ENCODE measurements around the gene GADD45GIP1.
A peak's percentile ranks its signal among the peaks of the same experiment; 100 is the strongest.
"Not testable (repeated sequence)": the region's sequence is repeated elsewhere in the genome, so short reads cannot be mapped to it uniquely, and the experiment has no call there.

GADD45GIP1 gene

GRCh38 chr19:12953799-12954611 is 3.0 kb downstream of the GADD45GIP1 start:
- Histone ChIP-seq H3F3A (ENCODE audit: low read depth) (peaks cover 3% of the 10 kb centered on the region; the same call in 1 of the 2 replicates), H2AFZ (ENCODE audit: low read length) (no peak overlapping the region), H4K20me1 (ENCODE audit: insufficient read depth, low read length, poor library complexity, severe bottlenecking) (peaks cover 22% of the 10 kb centered on the region), H3K9ac (ENCODE audit: low read depth, low read length, poor library complexity, severe bottlenecking) (no peak overlapping the region), H3K36me3 (ENCODE audit: insufficient read depth, low read length) (peaks cover 22% of the 10 kb centered on the region; the same call in 1 of the 2 replicates), H3K79me2 (ENCODE audit: insufficient read depth, low read length) (peaks cover 72% of the 10 kb centered on the region), H3K4me1 (ENCODE audit: insufficient read depth, low read length, poor library complexity, severe bottlenecking) (peaks cover 23% of the 10 kb centered on the region), H3K9me3 (ENCODE audit: insufficient read depth, low read depth, low read length) (no peaks in the 10 kb centered on the region), H3K27me3 (ENCODE audit: insufficient read depth, low read length, poor library complexity, severe bottlenecking) (no peaks in the 10 kb centered on the region), H3K4me2 (ENCODE audit: low read depth, low read length, poor library complexity, severe bottlenecking) (peak overlapping the region; percentile 93), H3K4me3 (ENCODE audit: low read length, poor library complexity, severe bottlenecking) (peak overlapping the region; percentile 43), H3K9me2 (replicated peaks; ENCODE audit: low read depth, low read length) (no peaks in the 10 kb centered on the region)
- TF ChIP-seq CTCF (conservative IDR thresholded peaks at IDR 0.05; ENCODE audit: low read length) (no peak), EZH2phosphoT487 (IDR thresholded peaks at IDR 0.05; ENCODE audit: borderline replicate concordance) (no peak)

GRCh38 chr19:12953138-12953798 is 3.8 kb downstream of the GADD45GIP1 start:
- Histone ChIP-seq H3K9me3 (ENCODE audit: insufficient read depth, low read depth, low read length) (no peaks in the 10 kb centered on the region), H3K27me3 (ENCODE audit: insufficient read depth, low read length, poor library complexity, severe bottlenecking) (no peaks in the 10 kb centered on the region), H3F3A (ENCODE audit: low read depth) (peaks cover 3% of the 10 kb centered on the region; the same call in 1 of the 2 replicates), H3K4me3 (ENCODE audit: low read length, poor library complexity, severe bottlenecking) (no peak overlapping the region), H3K9me2 (replicated peaks; ENCODE audit: low read depth, low read length) (no peaks in the 10 kb centered on the region), H2AFZ (ENCODE audit: low read length) (no peak overlapping the region), H3K79me2 (ENCODE audit: insufficient read depth, low read length) (peaks cover 80% of the 10 kb centered on the region), H4K20me1 (ENCODE audit: insufficient read depth, low read length, poor library complexity, severe bottlenecking) (peaks cover 30% of the 10 kb centered on the region), H3K4me1 (ENCODE audit: insufficient read depth, low read length, poor library complexity, severe bottlenecking) (peaks cover 23% of the 10 kb centered on the region), H3K36me3 (ENCODE audit: insufficient read depth, low read length) (peaks cover 30% of the 10 kb centered on the region; the same call in 1 of the 2 replicates), H3K4me2 (ENCODE audit: low read depth, low read length, poor library complexity, severe bottlenecking) (no peak overlapping the region), H3K9ac (ENCODE audit: low read depth, low read length, poor library complexity, severe bottlenecking) (no peak overlapping the region)
- TF ChIP-seq EZH2phosphoT487 (IDR thresholded peaks at IDR 0.05; ENCODE audit: borderline replicate concordance) = no peak
- TF ChIP-seq CTCF (conservative IDR thresholded peaks at IDR 0.05; ENCODE audit: low read length) = no peak

- H3K9ac ChIP-seq (ENCODE audit: low read depth, low read length, poor library complexity, severe bottlenecking) = no peak overlapping the region
- no peak overlapping the region for H3K4me2 ChIP-seq (ENCODE audit: low read depth, low read length, poor library complexity, severe bottlenecking)
- peaks cover 3% of the 10 kb centered on the region; the same call in 1 of the 2 replicates for H3F3A ChIP-seq (ENCODE audit: low read depth)
- no peak overlapping the region for H2AFZ ChIP-seq (ENCODE audit: low read length)
- TF ChIP-seq EZH2phosphoT487 (IDR thresholded peaks at IDR 0.05; ENCODE audit: borderline replicate concordance) = no peak
- TF ChIP-seq CTCF (conservative IDR thresholded peaks at IDR 0.05; ENCODE audit: low read length) = no peak
- H3K27me3 ChIP-seq (ENCODE audit: insufficient read depth, low read length, poor library complexity, severe bottlenecking) = no peaks in the 10 kb centered on the region
- no peaks in the 10 kb centered on the region for H3K9me2 ChIP-seq (replicated peaks; ENCODE audit: low read depth, low read length)
- H3K9me3 ChIP-seq (ENCODE audit: insufficient read depth, low read depth, low read length) = no peaks in the 10 kb centered on the region
- H4K20me1 ChIP-seq (ENCODE audit: insufficient read depth, low read length, poor library complexity, severe bottlenecking) = peaks cover 36% of the 10 kb centered on the region
- no peak overlapping the region for H3K4me3 ChIP-seq (ENCODE audit: low read length, poor library complexity, severe bottlenecking)
- H3K79me2 ChIP-seq (ENCODE audit: insufficient read depth, low read length) = peaks cover 82% of the 10 kb centered on the region
- peaks cover 36% of the 10 kb centered on the region; the same call in 1 of the 2 replicates for H3K36me3 ChIP-seq (ENCODE audit: insufficient read depth, low read length)
- peaks cover 23% of the 10 kb centered on the region for H3K4me1 ChIP-seq (ENCODE audit: insufficient read depth, low read length, poor library complexity, severe bottlenecking)
These were observed 4.4 kb downstream of the GADD45GIP1 start for GRCh38 chr19:12952488-12953137.

- not testable (repeated sequence) for H3F3A ChIP-seq (ENCODE audit: low read depth); H3K27me3 ChIP-seq (ENCODE audit: insufficient read depth, low read length, poor library complexity, severe bottlenecking); H3K4me3 ChIP-seq (ENCODE audit: low read length, poor library complexity, severe bottlenecking); H3K9me2 ChIP-seq (replicated peaks; ENCODE audit: low read depth, low read length); H2AFZ ChIP-seq (ENCODE audit: low read length); H3K9ac ChIP-seq (ENCODE audit: low read depth, low read length, poor library complexity, severe bottlenecking); H3K4me2 ChIP-seq (ENCODE audit: low read depth, low read length, poor library complexity, severe bottlenecking); H3K9me3 ChIP-seq (ENCODE audit: insufficient read depth, low read depth, low read length)
- H4K20me1 ChIP-seq (ENCODE audit: insufficient read depth, low read length, poor library complexity, severe bottlenecking) = peaks cover 42% of the 10 kb centered on the region
- peaks cover 37% of the 10 kb centered on the region; the same call in 1 of the 2 replicates for H3K36me3 ChIP-seq (ENCODE audit: insufficient read depth, low read length)
- H3K79me2 ChIP-seq (ENCODE audit: insufficient read depth, low read length) = peaks cover 82% of the 10 kb centered on the region
- H3K4me1 ChIP-seq (ENCODE audit: insufficient read depth, low read length, poor library complexity, severe bottlenecking) = peaks cover 25% of the 10 kb centered on the region
These were observed 5.0 kb downstream of the GADD45GIP1 start for GRCh38 chr19:12952050-12952449.
